LNCaP clone FGC (cell line): ENCODE results near the gene RASA3.

ENCODE experiments used
- DNase-seq: peaks from one replicate; pipeline ENCODE4 v3.0.0-alpha.2; 2011; ENCODE audit warnings: low read depth
- H3K4me3 ChIP-seq: 2 replicates; pipeline ENCODE4 v1.5.1; 2011; ENCODE audit warnings: mild to moderate bottlenecking, low read depth, low read length, control low read depth
- TF ChIP-seq, protein P1 (sequence below): IDR thresholded peaks from 2 replicates; pipeline ENCODE4 v1.5.1; 2012; ENCODE audit warnings: mild to moderate bottlenecking; ENCODE audit not compliant: control insufficient read depth, insufficient read depth; ENCODE audit errors: extremely low read depth

Gene RASA3

DNA sequence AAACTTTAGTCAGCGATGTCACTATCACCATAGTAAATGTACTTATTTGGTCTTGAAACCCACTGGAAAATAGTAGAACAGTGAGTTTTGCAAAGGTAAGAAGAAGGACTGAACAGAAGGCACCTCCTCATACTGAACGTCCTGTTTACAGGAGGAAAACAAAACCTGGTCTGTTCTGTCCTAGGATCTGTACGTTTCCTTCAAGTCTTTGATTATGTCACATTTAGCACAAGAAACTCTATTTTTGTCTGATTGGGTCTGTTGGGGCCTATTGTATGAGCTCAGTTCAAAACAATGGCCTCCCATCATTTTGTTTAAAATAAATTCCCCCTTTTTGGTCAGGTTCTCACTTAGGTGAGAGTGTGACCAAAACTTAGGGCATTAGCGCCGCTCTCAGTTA is 35.5 kb upstream of the RASA3 start:
- TF ChIP-seq, protein P1, sequence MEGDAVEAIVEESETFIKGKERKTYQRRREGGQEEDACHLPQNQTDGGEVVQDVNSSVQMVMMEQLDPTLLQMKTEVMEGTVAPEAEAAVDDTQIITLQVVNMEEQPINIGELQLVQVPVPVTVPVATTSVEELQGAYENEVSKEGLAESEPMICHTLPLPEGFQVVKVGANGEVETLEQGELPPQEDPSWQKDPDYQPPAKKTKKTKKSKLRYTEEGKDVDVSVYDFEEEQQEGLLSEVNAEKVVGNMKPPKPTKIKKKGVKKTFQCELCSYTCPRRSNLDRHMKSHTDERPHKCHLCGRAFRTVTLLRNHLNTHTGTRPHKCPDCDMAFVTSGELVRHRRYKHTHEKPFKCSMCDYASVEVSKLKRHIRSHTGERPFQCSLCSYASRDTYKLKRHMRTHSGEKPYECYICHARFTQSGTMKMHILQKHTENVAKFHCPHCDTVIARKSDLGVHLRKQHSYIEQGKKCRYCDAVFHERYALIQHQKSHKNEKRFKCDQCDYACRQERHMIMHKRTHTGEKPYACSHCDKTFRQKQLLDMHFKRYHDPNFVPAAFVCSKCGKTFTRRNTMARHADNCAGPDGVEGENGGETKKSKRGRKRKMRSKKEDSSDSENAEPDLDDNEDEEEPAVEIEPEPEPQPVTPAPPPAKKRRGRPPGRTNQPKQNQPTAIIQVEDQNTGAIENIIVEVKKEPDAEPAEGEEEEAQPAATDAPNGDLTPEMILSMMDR: no peak
- no peak overlapping the region for H3K4me3 ChIP-seq
- DNase-seq: no peak

DNA sequence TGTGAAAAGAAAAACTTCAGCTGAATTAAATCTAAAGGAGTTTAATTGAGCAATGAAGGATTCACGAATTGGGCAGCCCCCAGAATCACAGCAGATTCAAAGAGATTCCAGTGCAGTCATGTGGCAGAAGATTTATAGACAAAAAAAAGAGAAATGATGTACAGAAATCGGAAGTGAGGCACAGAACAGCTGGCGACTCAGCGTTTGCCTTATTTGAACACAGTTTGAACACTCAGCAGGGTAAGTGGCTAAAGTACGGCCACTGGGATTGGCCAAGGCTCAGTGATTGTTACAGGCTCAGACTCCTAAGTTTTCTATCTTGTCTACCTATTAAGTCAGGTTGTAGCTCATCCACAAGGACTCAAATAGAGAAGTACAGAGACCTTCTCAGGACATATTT is 35.0 kb upstream of the RASA3 start:
- no peak overlapping the region for H3K4me3 ChIP-seq
- no peak for DNase-seq
- TF ChIP-seq, protein P1: no peak

DNA sequence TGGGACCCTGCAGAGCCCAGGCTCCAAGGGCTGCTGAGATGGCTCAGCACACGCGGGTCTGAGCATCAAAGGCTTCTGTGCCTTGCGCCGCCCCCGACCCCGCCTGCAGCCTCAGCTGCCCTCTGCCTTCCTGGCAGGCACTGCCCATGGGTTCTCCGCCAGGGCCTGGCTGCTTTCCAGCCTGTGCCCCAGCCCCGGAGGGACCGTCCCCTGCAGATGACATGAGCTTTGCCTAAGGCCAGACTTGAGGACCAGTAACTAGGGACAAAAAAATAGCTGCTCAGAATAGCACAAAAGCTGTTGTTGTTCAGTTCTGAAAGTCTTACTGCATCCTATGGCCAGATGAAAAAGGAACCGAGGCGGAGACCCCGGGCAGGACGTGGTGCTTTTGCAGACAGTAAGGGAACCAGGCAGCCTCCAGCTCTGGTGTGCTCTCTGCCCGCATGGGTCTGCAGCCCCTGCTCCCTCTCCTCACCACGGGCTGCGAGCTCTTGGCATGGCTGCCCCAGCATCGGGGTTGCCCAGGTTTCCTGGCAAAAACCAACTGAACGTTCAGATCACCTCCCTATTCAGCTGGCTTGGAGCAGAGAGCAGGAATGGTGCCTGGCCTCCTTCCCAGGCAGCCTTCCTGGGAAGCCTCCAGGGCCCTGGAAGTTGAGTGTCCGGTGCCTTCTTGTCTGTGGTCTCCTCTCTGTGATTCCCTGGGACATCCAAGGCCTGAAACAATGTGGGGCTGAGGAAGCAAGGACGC is 34.1 kb upstream of the RASA3 start:
- TF ChIP-seq, protein P1: no peak
- no peak for DNase-seq

DNA sequence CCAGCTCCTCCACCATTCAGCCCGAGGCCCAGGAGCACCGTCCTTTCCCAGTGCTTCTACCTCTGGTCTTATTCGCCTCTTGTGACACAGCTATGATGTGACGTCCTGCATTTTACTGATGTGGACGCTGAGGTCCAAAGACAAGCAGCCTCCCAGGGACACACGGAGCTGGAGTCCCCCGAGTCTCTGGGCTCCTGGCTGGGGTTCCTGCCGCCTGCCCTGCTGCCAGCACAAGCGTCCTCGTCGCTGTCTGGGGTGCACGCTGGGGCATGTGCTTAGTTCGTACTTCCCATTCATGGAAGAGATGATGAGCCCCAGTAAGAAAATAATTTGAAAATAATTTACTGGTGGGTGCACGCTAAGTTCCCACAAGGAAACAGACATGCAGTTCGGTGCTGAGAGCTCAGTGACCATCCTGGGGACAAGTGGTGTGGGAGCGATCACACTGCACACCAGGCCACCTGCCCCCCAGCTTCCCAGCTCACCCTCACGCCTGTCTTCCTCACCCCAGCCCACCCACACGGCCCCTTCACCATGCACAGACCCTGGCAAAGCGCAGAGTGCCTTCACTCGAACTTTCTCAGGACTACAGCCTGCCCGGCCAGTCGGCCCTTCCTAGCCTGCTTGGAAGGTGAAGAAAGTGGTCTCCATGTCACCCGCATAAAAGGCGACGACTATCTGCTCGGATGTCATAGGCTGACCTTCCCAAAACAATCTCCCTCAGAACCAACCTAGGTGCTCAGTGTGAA is 32.4 kb upstream of the RASA3 start:
- H3K4me3 ChIP-seq: no peak overlapping the region
- DNase-seq: no peak
- TF ChIP-seq, protein P1: no peak

More for the DNA sequence above, 34.1 kb upstream of the RASA3 start:
- H3K4me3 ChIP-seq: no peak overlapping the region

DNA sequence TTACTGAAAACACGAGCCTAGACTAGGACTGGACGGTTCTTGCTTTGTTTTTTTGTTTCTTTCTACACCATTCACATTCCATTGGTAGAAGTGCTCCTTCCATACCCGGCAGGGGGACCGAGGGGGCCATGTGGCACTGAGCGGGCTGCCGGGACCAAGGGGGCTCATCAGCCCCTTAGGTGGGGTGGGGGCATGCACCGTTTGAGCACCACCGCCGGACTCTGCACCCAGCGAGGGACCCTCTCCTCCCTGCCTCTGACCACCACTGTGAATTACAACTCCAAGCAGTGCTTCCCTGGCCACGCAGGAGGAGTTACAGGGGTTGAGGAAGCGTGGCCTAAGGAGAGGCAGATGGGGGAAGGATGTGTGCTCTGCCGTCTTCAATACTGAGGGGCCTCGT is 31.6 kb upstream of the RASA3 start:
- H3K4me3 ChIP-seq: no peak overlapping the region
- DNase-seq: no peak
- TF ChIP-seq, protein P1: no peak

DNA sequence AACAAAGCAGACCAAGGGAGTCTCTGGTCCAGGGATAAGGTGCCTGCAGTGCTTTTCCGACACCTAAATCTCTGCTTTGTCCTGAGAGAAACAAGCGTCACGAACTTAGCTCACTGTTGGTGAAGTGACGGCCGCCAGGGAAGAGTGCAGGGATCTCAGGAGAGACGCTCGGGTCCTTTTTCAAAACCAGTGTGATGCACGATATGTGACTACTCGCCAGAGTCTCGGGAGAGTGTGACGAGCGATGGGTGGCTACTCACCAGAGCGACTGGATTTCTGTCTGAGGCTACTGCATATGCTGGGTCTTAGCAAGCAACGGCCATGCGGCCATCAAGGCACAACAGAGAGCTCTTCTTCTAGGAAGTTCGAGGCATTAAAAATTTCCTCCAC is 30.1 kb upstream of the RASA3 start:
- TF ChIP-seq, protein P1: no peak
- no peak for DNase-seq
- H3K4me3 ChIP-seq: no peak overlapping the region
